Endodermal cell (in vitro differentiated cells): ENCODE data around the gene MOGAT1. TPM values are rescaled to one million over a fixed set of nuclear protein-coding genes. Genes with fewer than 3 reads are reported as not detected.

Source experiments
- DNase-seq: peaks from one replicate; pipeline ENCODE4 v3.0.0-alpha.2; 2017
- H3K27ac ChIP-seq: 2 replicates; pipeline ENCODE4 v1.5.1; 2013; ENCODE audit warnings: mild to moderate bottlenecking, low read depth, low read length, moderate library complexity
- H3K27me3 ChIP-seq: 2 replicates; pipeline ENCODE4 v1.6.1; 2013; ENCODE audit warnings: mild to moderate bottlenecking, low read length, moderate library complexity; ENCODE audit not compliant: insufficient read depth, control insufficient read depth, poor library complexity, severe bottlenecking
- H3K36me3 ChIP-seq: 2 replicates; pipeline ENCODE4 v1.7.0; 2013; ENCODE audit warnings: mild to moderate bottlenecking, low read length, moderate library complexity; ENCODE audit not compliant: control insufficient read depth, insufficient read depth
- H3K4me1 ChIP-seq: one replicate; pipeline ENCODE4 v1.7.0; 2013; ENCODE audit warnings: low read length; ENCODE audit not compliant: control insufficient read depth, insufficient read depth
- H3K4me3 ChIP-seq: 2 replicates; pipeline ENCODE4 v1.5.1; 2013; ENCODE audit warnings: mild to moderate bottlenecking, low read length, moderate library complexity
- H3K9ac ChIP-seq: 2 replicates; pipeline ENCODE4 v1.6.1; 2013; ENCODE audit warnings: mild to moderate bottlenecking, low read length, moderate library complexity; ENCODE audit not compliant: poor library complexity, severe bottlenecking; ENCODE audit errors: extremely low read depth
- H3K9me3 ChIP-seq: 2 replicates; pipeline ENCODE4 v1.6.1; 2013; ENCODE audit warnings: mild to moderate bottlenecking, low read length, moderate library complexity; ENCODE audit not compliant: control insufficient read depth
- H3K27ac Mint-ChIP-seq: 2 replicates; pipeline ENCODE4 v1.8.0; 2020; ENCODE audit warnings: mixed read lengths
- H3K27me3 Mint-ChIP-seq: 2 replicates; pipeline ENCODE4 v1.8.0; 2021; ENCODE audit warnings: mild to moderate bottlenecking, mixed read lengths; ENCODE audit not compliant: insufficient read depth
- H3K36me3 Mint-ChIP-seq: 2 replicates; pipeline ENCODE4 v1.8.0; 2020; ENCODE audit warnings: low read depth, mixed read lengths
- H3K4me1 Mint-ChIP-seq: 2 replicates; pipeline ENCODE4 v1.8.0; 2020; ENCODE audit warnings: mixed read lengths
- H3K4me3 Mint-ChIP-seq: 2 replicates; pipeline ENCODE4 v1.8.0; 2020; ENCODE audit warnings: mild to moderate bottlenecking, moderate library complexity, mixed read lengths
- H3K9me3 Mint-ChIP-seq: 2 replicates; pipeline ENCODE4 v1.8.0; 2020; ENCODE audit warnings: mild to moderate bottlenecking, mixed read lengths
- CTCF ChIP-seq: fragments of 200-600 bp; sonication (generic); conservative IDR thresholded peaks from 2 replicates; pipeline ENCODE4 v1.5.0; 2021; ENCODE audit warnings: antibody characterized with exemption, mild to moderate bottlenecking
- WGBS, 2 experiments: methylation state at CpG; one replicate each; pipeline versions ENCODE4 v1.1.5 to v1.1.7; 2013; ENCODE audit warnings: missing lambda C conversion rate in 2 of 2, mixed read lengths in 1 of 2; ENCODE audit not compliant: insufficient coverage in 1 of 2, insufficient read length in 1 of 2; 5-methylcytosine and 5-hydroxymethylcytosine counted together
- total RNA-seq, 2 donors: library from RNA; stranded (reverse); fragmentation: NEBNext Ultra II Directional in 1 of 2; extraction: Animal tissue kit (Norgen Biotek cat#: 25700) in 1 of 2; gene quantifications; 2 replicates in 1 of 2; 3 replicates in 1 of 2; pipeline ENCODE4 v1.2.1, GENCODE V29; 2021

Gene MOGAT1
- total RNA-seq, 2 donors from 2014 or later: not detected

GRCh38 chr2:222709191-222709891 lies 37.9 kb downstream of the MOGAT1 start:
- peaks cover 14% of the 10 kb centered on the region for H3K4me1 Mint-ChIP-seq
- DNase-seq: peak; percentile 69
- Histone ChIP-seq H3K9ac (no peak overlapping the region), H3K36me3 (no peaks in the 10 kb centered on the region), H3K27me3 (peaks cover 18% of the 10 kb centered on the region), H3K9me3 (no peaks in the 10 kb centered on the region), H3K4me3 (no peak overlapping the region), H3K27ac (peak overlapping the region; percentile 67), H3K4me1 (peaks cover 4% of the 10 kb centered on the region)
- WGBS, 2 experiments: 76 to 80% methylated on average over 15 to 16 of the region's 16 CpGs
- no peaks in the 10 kb centered on the region for H3K9me3 Mint-ChIP-seq
- H3K4me3 Mint-ChIP-seq: no peak overlapping the region
- H3K36me3 Mint-ChIP-seq: no peaks in the 10 kb centered on the region
- no peak overlapping the region for H3K27ac Mint-ChIP-seq
- peaks cover 17% of the 10 kb centered on the region for H3K27me3 Mint-ChIP-seq
- no peak for TF ChIP-seq CTCF

GRCh38 chr2:222710736-222711135 lies 39.3 kb downstream of the MOGAT1 start:
- TF ChIP-seq CTCF: no peak
- WGBS, 2 experiments: 93% methylated on average over 2 to 3 of the region's 3 CpGs
- H3K4me1 Mint-ChIP-seq: peaks cover 14% of the 10 kb centered on the region

GRCh38 chr2:222711315-222711940 lies 40.0 kb downstream of the MOGAT1 start:
- peaks cover 14% of the 10 kb centered on the region for H3K4me1 Mint-ChIP-seq
- peaks cover 18% of the 10 kb centered on the region for H3K27me3 ChIP-seq
- H3K9me3 ChIP-seq: no peaks in the 10 kb centered on the region
- peaks cover 17% of the 10 kb centered on the region for H3K27me3 Mint-ChIP-seq
- H3K4me3 Mint-ChIP-seq: no peak overlapping the region
- TF ChIP-seq CTCF: no peak
- 90 to 92% methylated on average over 8 to 9 of the region's 10 CpGs for WGBS, 2 experiments
- H3K9ac ChIP-seq: no peak overlapping the region
- H3K27ac Mint-ChIP-seq: no peak overlapping the region
- H3K4me3 ChIP-seq: no peak overlapping the region
- H3K36me3 ChIP-seq: no peaks in the 10 kb centered on the region
- DNase-seq: no peak
- peaks cover 4% of the 10 kb centered on the region for H3K4me1 ChIP-seq
- no peaks in the 10 kb centered on the region for H3K9me3 Mint-ChIP-seq
- no peak overlapping the region for H3K27ac ChIP-seq
- H3K36me3 Mint-ChIP-seq: no peaks in the 10 kb centered on the region

More at GRCh38 chr2:222710736-222711135, 39.3 kb downstream of the MOGAT1 start:
- no peak for DNase-seq
- H3K4me3 ChIP-seq: no peak overlapping the region
- no peaks in the 10 kb centered on the region for H3K9me3 ChIP-seq
- H3K27me3 Mint-ChIP-seq: peaks cover 17% of the 10 kb centered on the region
- H3K27me3 ChIP-seq: peaks cover 18% of the 10 kb centered on the region
- no peaks in the 10 kb centered on the region for H3K36me3 ChIP-seq
- no peak overlapping the region for H3K9ac ChIP-seq
- no peak overlapping the region for H3K27ac ChIP-seq
- H3K27ac Mint-ChIP-seq: no peak overlapping the region
- no peaks in the 10 kb centered on the region for H3K9me3 Mint-ChIP-seq
- H3K4me3 Mint-ChIP-seq: no peak overlapping the region
- peaks cover 4% of the 10 kb centered on the region for H3K4me1 ChIP-seq
- H3K36me3 Mint-ChIP-seq: no peaks in the 10 kb centered on the region
